ENCODE results near the gene HNRNPUL1.
"Not testable (repeated sequence)": the region's sequence is repeated elsewhere in the genome, so short reads cannot be mapped to it uniquely, and the experiment has no call there.

HNRNPUL1 gene

GRCh38 chr19:41341669-41342490 is 77.7 kb downstream of the HNRNPUL1 start:
- Histone ChIP-seq H3K4me1 (peaks cover 42 to 100% (median 77%) of the 10 kb centered on the region in 10 experiments), H3K9me3 (replicated peaks in 1 of 11) (no peaks in the 10 kb centered on the region), H3K36me3 (peaks cover 91 to 99% (median 97%) of the 10 kb centered on the region in 11 experiments), H3K27me3 (no peaks in the 10 kb centered on the region), H3K27ac (peak overlapping the region in 8 of 11 experiments; percentile 37 to 70 (median 54); a peak in 14 of 22 replicates), H4K20me1 (peaks cover 4 to 100% (median 52%) of the 10 kb centered on the region in 11 experiments; a peak in 19 of 22 replicates), H3K4me3 (peak overlapping the region in 6 of 10 experiments; percentile 21 to 49 (median 39); a peak in 7 of 20 replicates), H3K9ac (peak overlapping the region in 7 of 11 experiments; percentile 30 to 63 (median 58); a peak in 13 of 22 replicates), H3K4me2 (peak overlapping the region; percentile 56 to 96 (median 84))
- TF ChIP-seq Cebpa-rat (IDR thresholded peaks at IDR 0.05): no peak

- H3K4me2 ChIP-seq: peak overlapping the region in 5 of 11 experiments; percentile 54 to 81 (median 60); a peak in 9 of 22 replicates
- no peak overlapping the region for H3K4me3 ChIP-seq
- peak overlapping the region in 2 of 11 experiments; percentile 11 to 41; a peak in 2 of 22 replicates for H3K9ac ChIP-seq
- H3K27ac ChIP-seq: peak overlapping the region in 3 of 11 experiments; percentile 21 to 47 (median 30); a peak in 6 of 22 replicates
- H3K27me3 ChIP-seq: no peaks in the 10 kb centered on the region
- H3K9me3 ChIP-seq (replicated peaks in 1 of 11): no peaks in the 10 kb centered on the region
- H4K20me1 ChIP-seq: peaks cover 10 to 100% (median 60%) of the 10 kb centered on the region in 11 experiments
- H3K4me1 ChIP-seq: peaks cover 57 to 100% (median 93%) of the 10 kb centered on the region in 10 experiments
- H3K36me3 ChIP-seq: peaks cover 80 to 99% (median 96%) of the 10 kb centered on the region in 11 experiments
- no peak for TF ChIP-seq Cebpa-rat (IDR thresholded peaks at IDR 0.05)
These were observed 80.0 kb downstream of the HNRNPUL1 start for GRCh38 chr19:41344162-41344561.

- not testable (repeated sequence) for H3K9me3 ChIP-seq (replicated peaks in 1 of 11); H3K4me3 ChIP-seq; H3K27me3 ChIP-seq
- peak in 1 of 11 experiments; percentile 32; a peak in 1 of 22 replicates for TF ChIP-seq Cebpa-rat (IDR thresholded peaks at IDR 0.05)
- H3K9ac ChIP-seq: peak overlapping the region in 9 of 11 experiments; percentile 9 to 63 (median 42); a peak in 13 of 22 replicates
- H3K4me2 ChIP-seq: peak overlapping the region; percentile 23 to 97 (median 66); a peak in 19 of 22 replicates
- peak overlapping the region in 8 of 11 experiments; percentile 56 to 76 (median 67); a peak in 15 of 22 replicates for H3K27ac ChIP-seq
- H4K20me1 ChIP-seq: peaks cover 33 to 100% (median 75%) of the 10 kb centered on the region in 11 experiments
- H3K36me3 ChIP-seq: peaks cover 53 to 81% (median 75%) of the 10 kb centered on the region in 11 experiments
- H3K4me1 ChIP-seq: peaks cover 60 to 90% (median 85%) of the 10 kb centered on the region in 10 experiments
These were observed 82.7 kb downstream of the HNRNPUL1 start for GRCh38 chr19:41346916-41347315.

GRCh38 chr19:41350735-41351338 is 86.7 kb downstream of the HNRNPUL1 start:
- peaks cover 20 to 43% (median 39%) of the 10 kb centered on the region in 11 experiments for H3K36me3 ChIP-seq
- H3K9ac ChIP-seq: peak overlapping the region; percentile 83 to 94 (median 89); a peak in 21 of 22 replicates
- H3K27ac ChIP-seq: peak overlapping the region in 10 of 11 experiments; percentile 83 to 91 (median 86); a peak in 20 of 22 replicates
- peak overlapping the region; percentile 87 to 99 (median 94) for H3K4me3 ChIP-seq
- H3K4me2 ChIP-seq: peak overlapping the region; percentile 73 to 97 (median 91)
- no peak for TF ChIP-seq Cebpa-rat (IDR thresholded peaks at IDR 0.05)
- H3K9me3 ChIP-seq (replicated peaks in 1 of 11): no peaks in the 10 kb centered on the region
- H3K27me3 ChIP-seq: no peaks in the 10 kb centered on the region
- peaks cover 47 to 85% (median 69%) of the 10 kb centered on the region in 11 experiments for H4K20me1 ChIP-seq
- peaks cover 57 to 71% (median 67%) of the 10 kb centered on the region in 10 experiments for H3K4me1 ChIP-seq

- H3K36me3 ChIP-seq: peaks cover 13 to 36% (median 32%) of the 10 kb centered on the region in 11 experiments; a peak in 21 of 22 replicates
- peaks cover 54 to 70% (median 67%) of the 10 kb centered on the region in 10 experiments for H3K4me1 ChIP-seq
- H3K4me3 ChIP-seq: peak overlapping the region; percentile 87 to 99 (median 94)
- no peaks in the 10 kb centered on the region for H3K27me3 ChIP-seq
- peak overlapping the region; percentile 76 to 91 (median 86); a peak in 21 of 22 replicates for H3K27ac ChIP-seq
- peaks cover 47 to 78% (median 65%) of the 10 kb centered on the region in 11 experiments for H4K20me1 ChIP-seq
- H3K9ac ChIP-seq: peak overlapping the region; percentile 83 to 94 (median 89)
- TF ChIP-seq Cebpa-rat (IDR thresholded peaks at IDR 0.05): no peak
- H3K4me2 ChIP-seq: peak overlapping the region; percentile 73 to 97 (median 91)
- no peaks in the 10 kb centered on the region for H3K9me3 ChIP-seq (replicated peaks in 1 of 11)
These were observed 87.4 kb downstream of the HNRNPUL1 start for GRCh38 chr19:41351339-41352245.

GRCh38 chr19:41352279-41352608 is 88.1 kb downstream of the HNRNPUL1 start:
- Histone ChIP-seq H3K4me1 (peaks cover 54 to 70% (median 67%) of the 10 kb centered on the region in 10 experiments), H3K36me3 (peaks cover 10 to 29% (median 25%) of the 10 kb centered on the region in 11 experiments; a peak in 21 of 22 replicates), H3K27ac (peak overlapping the region; percentile 76 to 91 (median 86); a peak in 21 of 22 replicates), H3K4me2 (peak overlapping the region; percentile 73 to 97 (median 91)), H3K9ac (peak overlapping the region; percentile 83 to 94 (median 89)), H4K20me1 (peaks cover 47 to 74% (median 60%) of the 10 kb centered on the region in 11 experiments), H3K9me3 (replicated peaks in 1 of 11) (no peaks in the 10 kb centered on the region), H3K27me3 (no peaks in the 10 kb centered on the region), H3K4me3 (peak overlapping the region; percentile 87 to 99 (median 94))
- TF ChIP-seq Cebpa-rat (IDR thresholded peaks at IDR 0.05): no peak

GRCh38 chr19:41352609-41353465 is 88.7 kb downstream of the HNRNPUL1 start:
- Histone ChIP-seq H3K9ac (peak overlapping the region; percentile 83 to 94 (median 89)), H4K20me1 (peaks cover 46 to 74% (median 58%) of the 10 kb centered on the region in 11 experiments)

More at GRCh38 chr19:41352609-41353465, 88.7 kb downstream of the HNRNPUL1 start:
- peak overlapping the region; percentile 73 to 97 (median 91) for H3K4me2 ChIP-seq
- peaks cover 5 to 23% (median 19%) of the 10 kb centered on the region in 11 experiments; a peak in 21 of 22 replicates for H3K36me3 ChIP-seq
- H3K27me3 ChIP-seq: no peaks in the 10 kb centered on the region
- no peaks in the 10 kb centered on the region for H3K9me3 ChIP-seq (replicated peaks in 1 of 11)
- TF ChIP-seq Cebpa-rat (IDR thresholded peaks at IDR 0.05): no peak
- H3K4me3 ChIP-seq: peak overlapping the region; percentile 87 to 99 (median 94)
- H3K4me1 ChIP-seq: peaks cover 50 to 70% (median 66%) of the 10 kb centered on the region in 10 experiments
- H3K27ac ChIP-seq: peak overlapping the region; percentile 76 to 91 (median 86)
